ENCODE measurements around the gene TRIM71. TPM values are rescaled to one million over a fixed set of nuclear protein-coding genes. Genes with fewer than 3 reads are reported as not detected.

The TRIM71 gene
- total and polyA plus RNA-seq, 7 donors = not detected

DNA sequence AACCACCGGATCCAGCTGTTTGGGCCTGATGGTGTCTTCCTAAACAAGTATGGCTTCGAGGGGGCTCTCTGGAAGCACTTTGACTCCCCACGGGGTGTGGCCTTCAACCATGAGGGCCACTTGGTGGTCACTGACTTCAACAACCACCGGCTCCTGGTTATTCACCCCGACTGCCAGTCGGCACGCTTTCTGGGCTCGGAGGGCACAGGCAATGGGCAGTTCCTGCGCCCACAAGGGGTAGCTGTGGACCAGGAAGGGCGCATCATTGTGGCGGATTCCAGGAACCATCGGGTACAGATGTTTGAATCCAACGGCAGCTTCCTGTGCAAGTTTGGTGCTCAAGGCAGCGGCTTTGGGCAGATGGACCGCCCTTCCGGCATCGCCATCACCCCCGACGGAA is 73.6 kb downstream of the TRIM71 start:
- Histone ChIP-seq H3K4me1 (no peaks in the 10 kb centered on the region), H3K9me3 (no peaks in the 10 kb centered on the region), H3K27me3 (no peaks in the 10 kb centered on the region), H3K36me3 (no peaks in the 10 kb centered on the region), H3K27ac (no peak overlapping the region), H3K4me3 (no peak overlapping the region)
- TF ChIP-seq, protein P1, sequence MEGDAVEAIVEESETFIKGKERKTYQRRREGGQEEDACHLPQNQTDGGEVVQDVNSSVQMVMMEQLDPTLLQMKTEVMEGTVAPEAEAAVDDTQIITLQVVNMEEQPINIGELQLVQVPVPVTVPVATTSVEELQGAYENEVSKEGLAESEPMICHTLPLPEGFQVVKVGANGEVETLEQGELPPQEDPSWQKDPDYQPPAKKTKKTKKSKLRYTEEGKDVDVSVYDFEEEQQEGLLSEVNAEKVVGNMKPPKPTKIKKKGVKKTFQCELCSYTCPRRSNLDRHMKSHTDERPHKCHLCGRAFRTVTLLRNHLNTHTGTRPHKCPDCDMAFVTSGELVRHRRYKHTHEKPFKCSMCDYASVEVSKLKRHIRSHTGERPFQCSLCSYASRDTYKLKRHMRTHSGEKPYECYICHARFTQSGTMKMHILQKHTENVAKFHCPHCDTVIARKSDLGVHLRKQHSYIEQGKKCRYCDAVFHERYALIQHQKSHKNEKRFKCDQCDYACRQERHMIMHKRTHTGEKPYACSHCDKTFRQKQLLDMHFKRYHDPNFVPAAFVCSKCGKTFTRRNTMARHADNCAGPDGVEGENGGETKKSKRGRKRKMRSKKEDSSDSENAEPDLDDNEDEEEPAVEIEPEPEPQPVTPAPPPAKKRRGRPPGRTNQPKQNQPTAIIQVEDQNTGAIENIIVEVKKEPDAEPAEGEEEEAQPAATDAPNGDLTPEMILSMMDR (IDR thresholded peaks at IDR 0.05) = no peak
- TF ChIP-seq EP300 (IDR thresholded peaks at IDR 0.05) (no peak), POLR2A (IDR thresholded peaks at IDR 0.05) (no peak)
- DNase-seq = no peak
- intact Hi-C loops (cut with DNase I) = no loop called here
- WGBS, 2 donors = 93 to 95% methylated on average over 19 of the region's 19 CpGs

GRCh38 chr3:32892625-32893598 is 75.1 kb downstream of the TRIM71 start:
- WGBS, 2 donors = 71 to 74% methylated on average over 8 of the region's 8 CpGs
- TF ChIP-seq, protein P1 (IDR thresholded peaks at IDR 0.05) = no peak
- no peak for TF ChIP-seq POLR2A (IDR thresholded peaks at IDR 0.05)
- TF ChIP-seq POLR2AphosphoS5 (IDR thresholded peaks at IDR 0.05) = no peak
- TF ChIP-seq EP300 (IDR thresholded peaks at IDR 0.05) = no peak
- H3K4me3 ChIP-seq = no peak overlapping the region
- no peaks in the 10 kb centered on the region for H3K4me1 ChIP-seq
- no peaks in the 10 kb centered on the region for H3K9me3 ChIP-seq
- intact Hi-C loops (cut with DNase I) = no loop called here
- H3K36me3 ChIP-seq = no peaks in the 10 kb centered on the region
- H3K27me3 ChIP-seq = no peaks in the 10 kb centered on the region
- no peak for DNase-seq
- no peak overlapping the region for H3K27ac ChIP-seq

DNA sequence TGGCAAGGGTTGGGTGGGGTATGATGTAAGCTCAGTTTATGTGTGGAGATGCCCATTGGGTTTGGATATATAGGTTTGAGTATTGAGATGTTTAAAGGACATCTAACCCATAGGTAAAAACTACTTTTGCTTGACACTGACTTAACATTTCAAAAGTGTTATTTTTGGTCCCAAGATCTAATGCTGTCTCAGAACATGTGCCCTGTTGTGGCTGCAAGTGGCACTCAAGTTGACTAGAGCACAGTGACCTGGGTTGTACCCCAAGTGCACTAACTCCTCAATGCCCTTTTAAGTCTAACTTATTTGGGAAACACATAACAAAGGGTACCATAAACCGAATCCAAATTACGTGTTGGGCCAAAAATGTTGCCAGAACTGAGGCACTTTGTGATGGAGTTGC is 77.2 kb downstream of the TRIM71 start:
- TF ChIP-seq EP300 (IDR thresholded peaks at IDR 0.05) = no peak
- TF ChIP-seq, protein P1 (IDR thresholded peaks at IDR 0.05) = no peak
- TF ChIP-seq POLR2A (IDR thresholded peaks at IDR 0.05) = no peak
- TF ChIP-seq POLR2AphosphoS5 (IDR thresholded peaks at IDR 0.05) = no peak
- Histone ChIP-seq H3K27me3 (peaks cover 0 to 11% (median 0%) of the 10 kb centered on the region in 3 donors), H3K4me1 (no peaks in the 10 kb centered on the region), H3K27ac (no peak overlapping the region), H3K9me3 (no peaks in the 10 kb centered on the region), H3K4me3 (no peak overlapping the region), H3K36me3 (no peaks in the 10 kb centered on the region)
- WGBS, 2 donors = 84 to 93% methylated on average over 2 of the region's 2 CpGs
- DNase-seq = no peak
- intact Hi-C loops (cut with DNase I) = no loop called here

DNA sequence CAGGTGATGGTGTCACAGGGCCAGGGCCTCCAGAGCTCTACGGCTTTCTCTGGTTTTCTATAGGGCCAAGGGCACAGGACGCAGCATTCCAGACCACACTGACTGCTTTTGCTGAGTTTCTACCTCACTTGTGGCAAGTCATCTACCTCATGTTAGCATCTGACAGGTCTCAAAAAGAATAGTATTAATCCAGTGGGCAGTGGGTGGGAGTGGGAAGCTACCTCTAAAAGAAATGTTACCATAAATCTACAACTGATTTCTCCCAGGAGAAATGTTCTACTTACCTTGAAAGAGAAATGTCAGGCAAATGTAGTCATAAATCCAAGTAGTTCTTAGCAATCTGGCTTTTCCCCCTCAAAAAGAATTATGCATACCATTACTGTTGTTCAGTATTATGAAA is 77.9 kb downstream of the TRIM71 start:
- DNase-seq = no peak
- WGBS, 2 donors = 95 to 97% methylated on average over 2 of the region's 2 CpGs
- Histone ChIP-seq H3K4me1 (no peaks in the 10 kb centered on the region), H3K36me3 (no peaks in the 10 kb centered on the region), H3K9me3 (no peaks in the 10 kb centered on the region), H3K4me3 (no peak overlapping the region), H3K27me3 (peaks cover 0 to 11% (median 0%) of the 10 kb centered on the region in 3 donors), H3K27ac (no peak overlapping the region)
- TF ChIP-seq POLR2A (IDR thresholded peaks at IDR 0.05) (no peak), POLR2AphosphoS5 (IDR thresholded peaks at IDR 0.05) (no peak), EP300 (IDR thresholded peaks at IDR 0.05) (no peak)
- TF ChIP-seq, protein P1 (IDR thresholded peaks at IDR 0.05) = no peak
- intact Hi-C loops (cut with DNase I) = no loop called here
